Esophagus muscularis mucosa (tissue), 4 donors: ENCODE data around the gene EXOSC5. TPM values are rescaled to one million over a fixed set of nuclear protein-coding genes. Genes with fewer than 3 reads are reported as not detected.
"Not testable (repeated sequence)": the region's sequence is repeated elsewhere in the genome, so short reads cannot be mapped to it uniquely, and the experiment has no call there.

Experiments
- DNase-seq: peaks from one replicate; pipeline ENCODE4 v3.0.0-alpha.2; 2017; ENCODE audit errors: extremely low spot score
- H3K27ac ChIP-seq, 4 donors: fragments of 200-600 bp; sonication (generic); replicated peaks in 1 of 4; 1 replicate in 3 of 4; 2 replicates in 1 of 4; pipeline ENCODE4 v1.5.1; 2016 to 2019; ENCODE audit warnings: mild to moderate bottlenecking in 1 of 4
- H3K27me3 ChIP-seq, 4 donors: fragments of 200-600 bp; sonication (generic); one replicate each; pipeline versions ENCODE4 v1.5.1 to v1.6.0; 2016 to 2019
- H3K36me3 ChIP-seq, 4 donors: fragments of 200-600 bp; sonication (generic); one replicate each; pipeline ENCODE4 v1.5.1; 2016 to 2019
- H3K4me1 ChIP-seq, 4 donors: fragments of 200-600 bp; sonication (generic); one replicate each; pipeline ENCODE4 v1.5.1; 2016 to 2019
- H3K4me3 ChIP-seq, 4 donors: fragments of 200-600 bp; sonication (generic); 1 replicate in 2 of 4; 2 replicates in 2 of 4; pipeline ENCODE4 v1.5.1; 2016 to 2019; ENCODE audit warnings: mild to moderate bottlenecking in 4 of 4, moderate library complexity in 1 of 4
- H3K9me3 ChIP-seq, 4 donors: fragments of 200-600 bp; sonication (generic); 1 replicate in 3 of 4; 2 replicates in 1 of 4; pipeline ENCODE4 v1.5.1; 2016 to 2019
- EP300 ChIP-seq: sonication (generic); formaldehyde crosslinking; IDR thresholded peaks from one replicate; pipeline ENCODE4 v1.6.1; 2017; ENCODE audit warnings: antibody characterized with exemption
- POLR2A ChIP-seq: fragments of 450-650 bp; IDR thresholded peaks from one replicate; pipeline ENCODE4 v1.6.1; 2017; ENCODE audit warnings: antibody characterized with exemption, moderate library complexity, mild to moderate bottlenecking, low read depth
- POLR2AphosphoS5 ChIP-seq, 2 donors: sonication (generic); formaldehyde crosslinking; IDR thresholded peaks; one replicate each; pipeline ENCODE4 v1.6.1; 2017; ENCODE audit warnings: antibody characterized with exemption in 2 of 2
- WGBS: methylation state at CpG from one replicate; pipeline ENCODE4 v1.1.5; 2018; 5-methylcytosine and 5-hydroxymethylcytosine counted together
- intact Hi-C: fragments of 100-400 bp; cut with DNase I; formaldehyde crosslinking; loops from one replicate; pipeline ENCODE4 v1.15.1; 2023
- total RNA-seq, 4 donors: library from RNA; depleted of rRNA; stranded (reverse); fragments of >200 nt; gene quantifications; one replicate each; pipeline versions ENCODE4 v1.1.0 to v1.2.1, GENCODE V29; 2016
- TF ChIP-seq, protein P1 (sequence below), 3 experiments: fragments of 200-600 bp in 2 of 3; fragments of 450-650 bp in 1 of 3; sonication (generic) in 2 of 3; IDR thresholded peaks; one replicate each; pipeline ENCODE4 v1.5.1; 2017 to 2019; ENCODE audit warnings: antibody characterized with exemption in 3 of 3, mild to moderate bottlenecking in 2 of 3, moderate library complexity in 1 of 3

EXOSC5 gene
- total RNA-seq, 4 donors from 2014 or later, result 11.2 to 15.2 (median 13.2) TPM

GRCh38 chr19:41435936-41436673 is 38.9 kb upstream of the EXOSC5 start:
- no peak overlapping the region for H3K4me3 ChIP-seq
- H3K36me3 ChIP-seq, result peaks cover 12 to 71% (median 58%) of the 10 kb centered on the region in 4 donors
- no peaks in the 10 kb centered on the region for H3K9me3 ChIP-seq
- WGBS, result 96% methylated on average over 14 of the region's 19 CpGs
- H3K27ac ChIP-seq, result no peak overlapping the region
- peaks cover 18 to 27% (median 23%) of the 10 kb centered on the region in 4 donors for H3K4me1 ChIP-seq
- no peak for DNase-seq
- peaks cover 0 to 3% (median 0%) of the 10 kb centered on the region in 4 donors for H3K27me3 ChIP-seq
- TF ChIP-seq, protein P1, sequence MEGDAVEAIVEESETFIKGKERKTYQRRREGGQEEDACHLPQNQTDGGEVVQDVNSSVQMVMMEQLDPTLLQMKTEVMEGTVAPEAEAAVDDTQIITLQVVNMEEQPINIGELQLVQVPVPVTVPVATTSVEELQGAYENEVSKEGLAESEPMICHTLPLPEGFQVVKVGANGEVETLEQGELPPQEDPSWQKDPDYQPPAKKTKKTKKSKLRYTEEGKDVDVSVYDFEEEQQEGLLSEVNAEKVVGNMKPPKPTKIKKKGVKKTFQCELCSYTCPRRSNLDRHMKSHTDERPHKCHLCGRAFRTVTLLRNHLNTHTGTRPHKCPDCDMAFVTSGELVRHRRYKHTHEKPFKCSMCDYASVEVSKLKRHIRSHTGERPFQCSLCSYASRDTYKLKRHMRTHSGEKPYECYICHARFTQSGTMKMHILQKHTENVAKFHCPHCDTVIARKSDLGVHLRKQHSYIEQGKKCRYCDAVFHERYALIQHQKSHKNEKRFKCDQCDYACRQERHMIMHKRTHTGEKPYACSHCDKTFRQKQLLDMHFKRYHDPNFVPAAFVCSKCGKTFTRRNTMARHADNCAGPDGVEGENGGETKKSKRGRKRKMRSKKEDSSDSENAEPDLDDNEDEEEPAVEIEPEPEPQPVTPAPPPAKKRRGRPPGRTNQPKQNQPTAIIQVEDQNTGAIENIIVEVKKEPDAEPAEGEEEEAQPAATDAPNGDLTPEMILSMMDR (IDR thresholded peaks at IDR 0.05), result no peak
- TF ChIP-seq EP300 (no peak), POLR2AphosphoS5 (IDR thresholded peaks at IDR 0.05) (no peak), POLR2A (no peak)
- intact Hi-C loops, result loop anchor here (5.0 kb wide), 1 partner anchor 39 kb away; the partner anchor contains the start of genes BCKDHA and EXOSC5

DNA sequence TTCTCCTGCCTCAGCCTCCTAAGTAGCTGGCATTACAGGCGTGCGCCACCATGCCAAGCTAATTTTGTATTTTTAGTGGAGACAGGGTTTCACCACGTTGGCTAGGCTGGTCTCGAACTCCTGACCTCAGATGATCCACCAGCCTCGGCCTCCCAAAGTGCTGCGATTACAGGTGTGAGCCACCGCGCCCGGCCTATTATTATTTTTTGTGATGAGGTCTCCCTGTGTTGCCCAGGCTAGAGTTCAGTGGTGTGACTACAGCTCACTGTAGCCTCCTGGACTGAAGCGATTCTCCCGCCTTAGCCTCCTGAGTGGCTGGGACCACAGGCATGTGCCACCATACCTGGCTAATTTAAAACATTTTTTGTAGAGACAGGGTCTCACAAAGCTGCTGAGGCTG is 38.2 kb upstream of the EXOSC5 start:
- H3K27me3 ChIP-seq, H3K4me3 ChIP-seq, DNase-seq, H3K27ac ChIP-seq, H3K9me3 ChIP-seq: not testable (repeated sequence)
- Histone ChIP-seq H3K4me1 (peaks cover 17 to 30% (median 23%) of the 10 kb centered on the region in 4 donors), H3K36me3 (peaks cover 15 to 77% (median 64%) of the 10 kb centered on the region in 4 donors)
- intact Hi-C loops, result loop anchor here (5.0 kb wide), 1 partner anchor 38 kb away; the partner anchor contains the start of genes BCKDHA and EXOSC5
- WGBS, result 96% methylated on average over 11 of the region's 11 CpGs

- no peak for DNase-seq
- no peaks in the 10 kb centered on the region for H3K27me3 ChIP-seq
- peaks cover 15 to 77% (median 67%) of the 10 kb centered on the region in 4 donors for H3K36me3 ChIP-seq
- intact Hi-C loops, result no loop called here
- peaks cover 12 to 25% (median 19%) of the 10 kb centered on the region in 4 donors for H3K4me1 ChIP-seq
- no peak overlapping the region for H3K4me3 ChIP-seq
- WGBS, result 70% methylated on average over 5 of the region's 5 CpGs
- no peak for TF ChIP-seq POLR2AphosphoS5 (IDR thresholded peaks at IDR 0.05)
- TF ChIP-seq POLR2A, result no peak
- no peak for TF ChIP-seq EP300
- TF ChIP-seq, protein P1 (IDR thresholded peaks at IDR 0.05), result no peak
- no peaks in the 10 kb centered on the region for H3K9me3 ChIP-seq
- H3K27ac ChIP-seq, result no peak overlapping the region
Observed at GRCh38 chr19:41434450-41434849, 37.3 kb upstream of the EXOSC5 start.

- no peak overlapping the region for H3K27ac ChIP-seq
- 94% methylated on average over 15 of the region's 18 CpGs for WGBS
- no peak overlapping the region for H3K4me3 ChIP-seq
- H3K9me3 ChIP-seq, result no peaks in the 10 kb centered on the region
- no peaks in the 10 kb centered on the region for H3K27me3 ChIP-seq
- no peak for DNase-seq
- peaks cover 10 to 27% (median 17%) of the 10 kb centered on the region in 4 donors for H3K4me1 ChIP-seq
- peaks cover 15 to 78% (median 67%) of the 10 kb centered on the region in 4 donors for H3K36me3 ChIP-seq
- TF ChIP-seq EP300 (no peak), POLR2AphosphoS5 (IDR thresholded peaks at IDR 0.05) (no peak), POLR2A (no peak)
- TF ChIP-seq, protein P1 (IDR thresholded peaks at IDR 0.05), result no peak
- intact Hi-C loops, result no loop called here
Observed at GRCh38 chr19:41433171-41433570, 36.0 kb upstream of the EXOSC5 start.
